Measurements from ENCODE around the gene TRIM9. TPM values are rescaled to one million over a fixed set of nuclear protein-coding genes. Genes with fewer than 3 reads are reported as not detected.
A peak's percentile ranks its signal among the peaks of the same experiment; 100 is the strongest.

TRIM9 gene
- total and polyA plus RNA-seq, 4 donors = 0.08 to 1.3 (median 0.50) TPM

DNA sequence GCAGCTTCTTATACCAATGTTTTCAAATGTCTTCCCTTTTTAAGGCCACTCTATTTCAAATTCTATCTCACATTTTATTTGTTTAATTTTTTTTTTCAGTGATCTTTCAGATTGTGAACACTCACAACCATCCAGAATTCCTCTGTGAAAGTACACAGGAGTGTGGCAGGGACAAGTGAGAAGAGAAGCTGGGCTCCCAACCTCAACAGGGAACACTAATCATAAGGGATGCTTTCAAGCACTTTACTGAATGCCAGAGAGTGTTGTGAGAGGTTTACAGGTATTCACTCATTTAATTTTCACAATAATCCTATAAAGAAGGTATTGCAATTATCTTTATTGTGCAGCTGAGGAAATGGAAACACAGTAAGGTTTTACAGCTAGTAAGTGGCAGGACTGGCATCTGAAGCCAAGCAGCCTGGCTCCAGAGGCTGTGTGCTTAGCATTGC is 90.5 kb downstream of the TRIM9 start:
- DNase-seq (peak in 1 of 3 donors; percentile 15), ATAC-seq (ENCODE audit: insufficient read depth, low FRiP score) (peak; percentile 48)
- H3K9me3 ChIP-seq (ENCODE audit: control insufficient read depth in 4 of 4, insufficient read depth in 3 of 4, low read length in 3 of 4) = no peaks in the 10 kb centered on the region
- H3K27me3 ChIP-seq (ENCODE audit: control insufficient read depth in 3 of 3, insufficient read depth in 3 of 3, low read length in 2 of 3) = no peaks in the 10 kb centered on the region
- H3K9ac ChIP-seq (ENCODE audit: insufficient read depth in 1 of 2, low read length in 2 of 2) = no peak overlapping the region
- H3K4me3 ChIP-seq = no peak overlapping the region
- no peaks in the 10 kb centered on the region for H3K36me3 ChIP-seq (ENCODE audit: control insufficient read depth in 4 of 4, insufficient read depth in 4 of 4, low read length in 4 of 4)
- no peak overlapping the region for H3K27ac ChIP-seq (ENCODE audit: low read depth in 1 of 2, low read length in 1 of 2)
- TF ChIP-seq, protein P1, sequence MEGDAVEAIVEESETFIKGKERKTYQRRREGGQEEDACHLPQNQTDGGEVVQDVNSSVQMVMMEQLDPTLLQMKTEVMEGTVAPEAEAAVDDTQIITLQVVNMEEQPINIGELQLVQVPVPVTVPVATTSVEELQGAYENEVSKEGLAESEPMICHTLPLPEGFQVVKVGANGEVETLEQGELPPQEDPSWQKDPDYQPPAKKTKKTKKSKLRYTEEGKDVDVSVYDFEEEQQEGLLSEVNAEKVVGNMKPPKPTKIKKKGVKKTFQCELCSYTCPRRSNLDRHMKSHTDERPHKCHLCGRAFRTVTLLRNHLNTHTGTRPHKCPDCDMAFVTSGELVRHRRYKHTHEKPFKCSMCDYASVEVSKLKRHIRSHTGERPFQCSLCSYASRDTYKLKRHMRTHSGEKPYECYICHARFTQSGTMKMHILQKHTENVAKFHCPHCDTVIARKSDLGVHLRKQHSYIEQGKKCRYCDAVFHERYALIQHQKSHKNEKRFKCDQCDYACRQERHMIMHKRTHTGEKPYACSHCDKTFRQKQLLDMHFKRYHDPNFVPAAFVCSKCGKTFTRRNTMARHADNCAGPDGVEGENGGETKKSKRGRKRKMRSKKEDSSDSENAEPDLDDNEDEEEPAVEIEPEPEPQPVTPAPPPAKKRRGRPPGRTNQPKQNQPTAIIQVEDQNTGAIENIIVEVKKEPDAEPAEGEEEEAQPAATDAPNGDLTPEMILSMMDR (IDR thresholded peaks at IDR 0.05; ENCODE audit: control extremely low read depth, extremely low read depth) = no peak
- peaks cover 0 to 17% (median 0%) of the 10 kb centered on the region in 5 donors for H3K4me1 ChIP-seq (ENCODE audit: control insufficient read depth in 5 of 5, insufficient read depth in 5 of 5, low read length in 5 of 5)

DNA sequence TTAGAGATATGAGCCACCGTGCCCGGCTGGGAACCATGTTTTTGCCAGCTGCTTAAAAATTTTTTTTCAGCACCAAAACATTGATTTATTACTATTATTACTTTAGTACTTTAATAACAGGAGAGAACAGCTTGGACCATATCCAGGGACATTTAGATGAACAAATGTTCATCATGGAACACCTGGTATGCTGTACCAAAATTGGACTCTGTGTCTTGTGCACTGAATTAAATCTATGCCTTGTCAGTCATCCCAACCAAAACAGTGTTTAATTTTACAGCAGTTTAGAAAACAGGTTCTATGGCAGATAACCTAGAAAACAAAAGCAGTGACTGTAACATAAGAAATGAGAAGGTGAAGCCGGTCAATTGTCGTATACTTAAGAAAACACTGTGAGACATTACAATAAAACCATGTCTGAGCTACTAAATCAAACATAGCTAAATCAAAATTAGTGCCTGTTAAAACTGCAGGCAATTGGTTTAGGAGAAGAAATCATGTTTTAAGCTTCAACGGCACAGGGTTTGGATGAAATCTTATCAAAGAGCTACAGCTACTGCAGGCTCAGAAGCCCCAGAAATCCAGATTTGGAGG is 92.4 kb downstream of the TRIM9 start:
- WGBS, 2 donors = 87 to 95% methylated on average over 5 of the region's 5 CpGs
- Histone ChIP-seq H3K27ac (ENCODE audit: low read depth in 1 of 2, low read length in 1 of 2) (no peak overlapping the region), H3K4me1 (ENCODE audit: control insufficient read depth in 5 of 5, insufficient read depth in 5 of 5, low read length in 5 of 5) (peaks cover 0 to 17% (median 0%) of the 10 kb centered on the region in 5 donors), H3K4me3 (no peak overlapping the region), H3K9me3 (ENCODE audit: control insufficient read depth in 4 of 4, insufficient read depth in 3 of 4, low read length in 3 of 4) (no peaks in the 10 kb centered on the region), H3K27me3 (ENCODE audit: control insufficient read depth in 3 of 3, insufficient read depth in 3 of 3, low read length in 2 of 3) (no peaks in the 10 kb centered on the region), H3K36me3 (ENCODE audit: control insufficient read depth in 4 of 4, insufficient read depth in 4 of 4, low read length in 4 of 4) (no peaks in the 10 kb centered on the region), H3K9ac (ENCODE audit: insufficient read depth in 1 of 2, low read length in 2 of 2) (no peak overlapping the region)
- ATAC-seq (ENCODE audit: insufficient read depth, low FRiP score) (no peak), DNase-seq (no peak)
- TF ChIP-seq, protein P1 (IDR thresholded peaks at IDR 0.05; ENCODE audit: control extremely low read depth, extremely low read depth) = no peak

DNA sequence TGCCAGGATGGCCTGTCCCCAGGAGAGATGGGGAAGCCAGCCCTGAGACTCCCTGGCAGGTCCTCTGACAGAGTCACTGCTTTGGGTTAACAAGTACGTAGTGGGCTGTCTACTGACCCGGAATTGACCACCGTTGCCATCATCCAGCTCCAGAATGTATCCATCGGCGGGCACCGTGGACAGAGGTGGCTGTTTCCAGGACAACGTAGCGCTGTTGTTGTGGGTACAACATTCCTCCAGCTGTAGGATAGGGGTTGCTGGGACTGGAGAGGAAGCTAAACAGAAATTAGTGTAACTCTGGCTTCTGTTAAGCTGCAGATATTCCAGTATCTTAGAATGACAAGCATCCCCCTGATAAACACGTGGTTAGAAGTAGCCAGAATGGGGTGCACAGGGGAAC is 94.3 kb downstream of the TRIM9 start:
- DNase-seq (no peak), ATAC-seq (ENCODE audit: insufficient read depth, low FRiP score) (no peak)
- Histone ChIP-seq H3K9me3 (ENCODE audit: control insufficient read depth in 4 of 4, insufficient read depth in 3 of 4, low read length in 3 of 4) (no peaks in the 10 kb centered on the region), H3K27me3 (ENCODE audit: control insufficient read depth in 3 of 3, insufficient read depth in 3 of 3, low read length in 2 of 3) (no peaks in the 10 kb centered on the region), H3K4me3 (no peak overlapping the region), H3K36me3 (ENCODE audit: control insufficient read depth in 4 of 4, insufficient read depth in 4 of 4, low read length in 4 of 4) (no peaks in the 10 kb centered on the region), H3K9ac (ENCODE audit: insufficient read depth in 1 of 2, low read length in 2 of 2) (no peak overlapping the region), H3K4me1 (ENCODE audit: control insufficient read depth in 5 of 5, insufficient read depth in 5 of 5, low read length in 5 of 5) (peaks cover 0 to 11% (median 0%) of the 10 kb centered on the region in 5 donors), H3K27ac (ENCODE audit: low read depth in 1 of 2, low read length in 1 of 2) (no peak overlapping the region)
- TF ChIP-seq, protein P1 (IDR thresholded peaks at IDR 0.05; ENCODE audit: control extremely low read depth, extremely low read depth) = no peak
- WGBS, 2 donors = 91 to 92% methylated on average over 9 of the region's 9 CpGs

DNA sequence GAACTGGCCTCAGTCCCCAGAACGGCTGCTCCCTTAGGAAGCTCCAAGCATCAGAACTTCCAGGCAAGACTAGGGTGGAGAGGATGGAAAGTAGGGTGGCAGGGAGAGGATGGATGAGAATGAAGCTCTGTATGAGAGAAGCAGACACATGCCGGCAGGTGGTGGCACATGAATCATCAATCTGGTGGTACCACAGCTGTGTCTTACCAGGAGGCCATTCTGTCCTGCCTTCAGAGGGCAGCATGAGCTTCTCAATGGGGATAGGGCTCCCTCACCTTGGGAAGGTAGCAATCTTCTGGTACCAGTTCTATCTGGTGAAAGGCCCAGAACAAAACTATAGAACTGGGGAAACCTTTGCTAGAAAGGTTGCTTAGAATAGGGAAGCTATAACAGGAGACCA is 95.2 kb downstream of the TRIM9 start:
- H3K4me3 ChIP-seq = no peak overlapping the region
- DNase-seq (no peak), ATAC-seq (ENCODE audit: insufficient read depth, low FRiP score) (no peak)
- 96 to 97% methylated on average over 2 of the region's 2 CpGs for WGBS, 2 donors
- no peaks in the 10 kb centered on the region for H3K27me3 ChIP-seq (ENCODE audit: control insufficient read depth in 3 of 3, insufficient read depth in 3 of 3, low read length in 2 of 3)
- H3K27ac ChIP-seq (ENCODE audit: low read depth in 1 of 2, low read length in 1 of 2) = no peak overlapping the region
- H3K9me3 ChIP-seq (ENCODE audit: control insufficient read depth in 4 of 4, insufficient read depth in 3 of 4, low read length in 3 of 4) = no peaks in the 10 kb centered on the region
- no peak overlapping the region for H3K9ac ChIP-seq (ENCODE audit: insufficient read depth in 1 of 2, low read length in 2 of 2)
- no peaks in the 10 kb centered on the region for H3K36me3 ChIP-seq (ENCODE audit: control insufficient read depth in 4 of 4, insufficient read depth in 4 of 4, low read length in 4 of 4)
- TF ChIP-seq, protein P1 (IDR thresholded peaks at IDR 0.05; ENCODE audit: control extremely low read depth, extremely low read depth) = no peak
- H3K4me1 ChIP-seq (ENCODE audit: control insufficient read depth in 5 of 5, insufficient read depth in 5 of 5, low read length in 5 of 5) = peaks cover 0 to 5% (median 0%) of the 10 kb centered on the region in 5 donors
